Caco-2 (cell line): ENCODE data around the gene CD3D. TPM values are rescaled to one million over a fixed set of nuclear protein-coding genes. Genes with fewer than 3 reads are reported as not detected.

Source experiments
- BruUV-seq: library from RNA; stranded (reverse); fragments of 400-500 nt; replicated peaks from 2 replicates; lab custom pipeline; 2021; lab: Mats Ljungman, UMichigan
- CTCF ChIA-PET: fragments of 300-600 bp; sonication (Branson Sonifier 250); formaldehyde crosslinking; loops from one replicate; lab custom pipeline; 2022; ENCODE audit warnings: antibody characterized with exemption; lab: Charles Lee
- POLR2A ChIA-PET: fragments of 300-600 bp; sonication (Branson Sonifier 250); formaldehyde crosslinking; loops from one replicate; lab custom pipeline; 2022; ENCODE audit warnings: antibody characterized with exemption; lab: Charles Lee
- DNase-seq, 2 experiments: peaks; one replicate each; pipeline versions ENCODE4 v3.0.0 to v3.0.0-alpha.2; 2020 to 2022
- H3K27me3 ChIP-seq: replicated peaks from 2 replicates; pipeline ENCODE4 v1.6.0; 2011; ENCODE audit warnings: low read length; ENCODE audit not compliant: control insufficient read depth, insufficient read depth
- H3K36me3 ChIP-seq: 2 replicates; pipeline ENCODE4 v1.5.1; 2011; ENCODE audit warnings: low read length; ENCODE audit not compliant: control insufficient read depth, insufficient read depth
- H3K4me1 ChIP-seq: fragments of 250-450 bp; sonication (Bioruptor Pico); 2 replicates; pipeline ENCODE4 v1.5.1; 2020; ENCODE audit warnings: mild to moderate bottlenecking
- H3K4me3 ChIP-seq: 2 replicates; pipeline ENCODE4 v1.5.1; 2011; ENCODE audit warnings: low read depth, mild to moderate bottlenecking, control low read depth, low read length
- H3K9me3 ChIP-seq: fragments of 250-450 bp; sonication (Bioruptor Pico); 2 replicates; pipeline ENCODE4 v1.5.1; 2020; ENCODE audit warnings: mild to moderate bottlenecking, moderate library complexity
- H3K27ac Mint-ChIP-seq: one replicate; pipeline ENCODE4 v1.8.0; 2022; ENCODE audit warnings: mixed read lengths; ENCODE audit not compliant: unreplicated experiment
- H3K27me3 Mint-ChIP-seq: one replicate; pipeline ENCODE4 v1.8.0; 2022; ENCODE audit warnings: mixed read lengths; ENCODE audit not compliant: insufficient read depth, unreplicated experiment
- H3K36me3 Mint-ChIP-seq: one replicate; pipeline ENCODE4 v1.8.0; 2022; ENCODE audit warnings: mild to moderate bottlenecking, mixed read lengths; ENCODE audit not compliant: insufficient read depth, unreplicated experiment
- H3K4me1 Mint-ChIP-seq: one replicate; pipeline ENCODE4 v1.8.0; 2022; ENCODE audit warnings: low read depth, mixed read lengths; ENCODE audit not compliant: unreplicated experiment
- H3K4me3 Mint-ChIP-seq: one replicate; pipeline ENCODE4 v1.8.0; 2022; ENCODE audit warnings: mild to moderate bottlenecking, moderate library complexity, mixed read lengths; ENCODE audit not compliant: unreplicated experiment
- H3K9me3 Mint-ChIP-seq: one replicate; pipeline ENCODE4 v1.8.0; 2022; ENCODE audit warnings: mixed read lengths; ENCODE audit not compliant: unreplicated experiment
- CTCF ChIP-seq, 2 experiments: fragments of 200-600 bp in 1 of 2; IDR thresholded peaks; 1 replicate in 1 of 2; 2 replicates in 1 of 2; pipeline versions ENCODE4 v1.5.1 to v1.8.0; 2011 to 2022; ENCODE audit warnings: antibody characterized with exemption in 1 of 2, control low read depth in 1 of 2, inconsistent platforms in 1 of 2, low read depth in 1 of 2, low read length in 1 of 2, mild to moderate bottlenecking in 1 of 2, moderate library complexity in 1 of 2; ENCODE audit not compliant: insufficient read depth in 1 of 2, severe bottlenecking in 1 of 2, unreplicated experiment in 1 of 2
- intact Hi-C: fragments of 100-400 bp; cut with micrococcal nuclease; formaldehyde crosslinking; loops from one replicate; pipeline ENCODE4 v1.10.0; 2022; ENCODE audit not compliant: unreplicated experiment
- total RNA-seq: library from RNA; stranded (reverse); gene quantifications from 2 replicates; pipeline ENCODE4 v1.2.3, GENCODE V29; 2022

The CD3D gene
- total RNA-seq, 1 experiment from 2014 or later: not detected

- intact Hi-C loops: loop anchor here (1.0 kb wide), 5 partner anchors 27 to 146 kb away; partner anchors contain the start of gene MPZL2
- ChIA-PET POLR2A (interaction anchor here (0.7 kb wide), 2 partner anchors 27 to 125 kb away, joined by 3 read pairs; partner anchors contain the start of gene MPZL2), CTCF (interaction anchor here (0.6 to 2.3 kb wide), 11 partner anchors 26 to 225 kb away, joined by 3 to 41 read pairs (median 4); partner anchors contain the start of gene MPZL2)
- no peak overlapping the region for H3K27ac Mint-ChIP-seq
- peak; percentile 61 to 70 for TF ChIP-seq CTCF (IDR thresholded peaks at IDR 0.05; ENCODE audit: insufficient read depth in 1 of 2, low read depth in 1 of 2, low read length in 1 of 2, severe bottlenecking in 1 of 2, unreplicated experiment in 1 of 2)
- no peaks in the 10 kb centered on the region for H3K27me3 Mint-ChIP-seq
- H3K4me3 Mint-ChIP-seq: no peak overlapping the region
- H3K4me1 Mint-ChIP-seq: peaks cover 24% of the 10 kb centered on the region
- peak; percentile 80 to 82 for DNase-seq
- peaks cover 9% of the 10 kb centered on the region for H3K9me3 Mint-ChIP-seq
- H3K27me3 ChIP-seq: no peaks in the 10 kb centered on the region
- BruUV-seq: no TSS peak
- H3K36me3 ChIP-seq: no peaks in the 10 kb centered on the region
- peaks cover 9% of the 10 kb centered on the region for H3K4me1 ChIP-seq
- H3K4me3 ChIP-seq: no peak overlapping the region
- H3K36me3 Mint-ChIP-seq: peaks cover 5% of the 10 kb centered on the region
- no peaks in the 10 kb centered on the region for H3K9me3 ChIP-seq
Measured at GRCh38 chr11:118290923-118291322, 51.6 kb downstream of the CD3D start.

- H3K4me1 Mint-ChIP-seq: peaks cover 16% of the 10 kb centered on the region
- no peak for TF ChIP-seq CTCF (IDR thresholded peaks at IDR 0.05; ENCODE audit: insufficient read depth in 1 of 2, low read depth in 1 of 2, low read length in 1 of 2, severe bottlenecking in 1 of 2, unreplicated experiment in 1 of 2)
- no peak overlapping the region for H3K4me3 ChIP-seq
- no peak for DNase-seq
- no peaks in the 10 kb centered on the region for H3K9me3 ChIP-seq
- peaks cover 5% of the 10 kb centered on the region for H3K36me3 Mint-ChIP-seq
- H3K4me3 Mint-ChIP-seq: no peak overlapping the region
- H3K36me3 ChIP-seq: no peaks in the 10 kb centered on the region
- peaks cover 9% of the 10 kb centered on the region for H3K9me3 Mint-ChIP-seq
- intact Hi-C loops: no loop called here
- CTCF ChIA-PET: interaction anchor here (0.8 to 1.8 kb wide), 4 partner anchors 13 to 145 kb away, joined by 3 to 8 read pairs (median 4); no protein-coding TSS in a partner anchor
- BruUV-seq: no TSS peak
- no peaks in the 10 kb centered on the region for H3K27me3 Mint-ChIP-seq
- H3K4me1 ChIP-seq: peaks cover 8% of the 10 kb centered on the region
- no peak overlapping the region for H3K27ac Mint-ChIP-seq
- POLR2A ChIA-PET: no interaction called here
- no peaks in the 10 kb centered on the region for H3K27me3 ChIP-seq
Measured at GRCh38 chr11:118289401-118289800, 53.1 kb downstream of the CD3D start.

Other genes starting within 250 kb of the CD3D start
- gene SCN4B, start 189.9 kb downstream of the CD3D start, total RNA-seq: 0.70 TPM in 2 replicates
- 0.09 TPM in 1 of 2 replicates, not detected in the other for gene SCN2B, start 166.1 kb downstream of the CD3D start, total RNA-seq
- 8.9 and 12.0 TPM in 2 replicates for gene JAML, start 117.7 kb downstream of the CD3D start, total RNA-seq
- gene MPZL3, start 90.3 kb downstream of the CD3D start, total RNA-seq: 29.6 and 31.8 TPM in 2 replicates
- 69.9 and 80.2 TPM in 2 replicates for gene MPZL2, start 78.4 kb downstream of the CD3D start, total RNA-seq
- gene CD3E, start 38.0 kb downstream of the CD3D start, total RNA-seq: 0.39 TPM in 1 of 2 replicates, not detected in the other
- 0.16 and 0.32 TPM in 2 replicates for gene CD3G, start 1.6 kb upstream of the CD3D start, total RNA-seq
- 103 and 106 TPM in 2 replicates for gene UBE4A, start 16.9 kb upstream of the CD3D start, total RNA-seq
- 537 and 576 TPM in 2 replicates for gene ATP5MG, start 58.9 kb upstream of the CD3D start, total RNA-seq
- 93.9 and 107 TPM in 2 replicates for gene KMT2A, start 93.8 kb upstream of the CD3D start, total RNA-seq
- 1.2 and 3.3 TPM in 2 replicates for gene TTC36, start 184.8 kb upstream of the CD3D start, total RNA-seq
- gene TMEM25, start 188.5 kb upstream of the CD3D start, total RNA-seq: 53.8 and 63.1 TPM in 2 replicates
- 26.8 and 30.6 TPM in 2 replicates for gene IFT46, start 223.2 kb upstream of the CD3D start, total RNA-seq
- 313 and 330 TPM in 2 replicates for gene ARCN1, start 229.7 kb upstream of the CD3D start, total RNA-seq